ENCODE results near the gene WTAP. TPM values are rescaled to one million over a fixed set of nuclear protein-coding genes. Genes with fewer than 3 reads are reported as not detected.
"Not testable (repeated sequence)": the region's sequence is repeated elsewhere in the genome, so short reads cannot be mapped to it uniquely, and the experiment has no call there.

The WTAP gene
- total and polyA plus RNA-seq, 4 donors, result 67.7 to 94.7 (median 87.7) TPM

DNA sequence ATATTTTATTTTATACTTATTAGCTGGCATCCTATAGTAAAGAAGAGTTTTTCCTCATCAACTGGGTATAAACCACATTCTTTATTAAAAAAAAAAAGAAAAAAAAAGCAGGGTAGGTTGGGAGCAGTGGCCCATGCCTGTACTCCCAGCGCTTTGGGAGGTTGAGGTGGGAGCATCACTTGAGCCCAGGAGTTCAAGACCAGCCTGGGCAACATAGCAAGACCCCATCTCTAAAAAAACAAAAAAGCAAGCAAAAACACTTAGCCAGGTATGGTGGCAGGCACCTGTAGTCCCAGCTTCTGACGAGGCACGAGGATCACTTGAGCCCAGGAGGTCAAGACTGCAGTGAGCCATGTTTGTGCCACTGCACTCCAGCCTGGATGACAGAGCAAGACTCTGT is 5.3 kb upstream of the WTAP start:
- 95 to 97% methylated on average over 3 of the region's 3 CpGs for WGBS, 2 donors
- H3K4me3 ChIP-seq (ENCODE audit: low read length in 2 of 2); H3K27me3 ChIP-seq (ENCODE audit: control insufficient read depth in 1 of 2, insufficient read depth in 2 of 2, low read length in 1 of 2): not testable (repeated sequence)

GRCh38 chr6:159722655-159723054 is 4.7 kb upstream of the WTAP start:
- intact Hi-C loops (cut with DNase I), result no loop called here
- DNase-seq (no peak), ATAC-seq (ENCODE audit: low FRiP score) (no peak)
- Histone ChIP-seq H3K4me1 (ENCODE audit: control insufficient read depth in 1 of 2, insufficient read depth in 2 of 2, low read length in 2 of 2) (no peaks in the 10 kb centered on the region), H3K27me3 (ENCODE audit: control insufficient read depth in 1 of 2, insufficient read depth in 2 of 2, low read length in 1 of 2) (no peaks in the 10 kb centered on the region), H3K36me3 (ENCODE audit: control insufficient read depth in 1 of 2, insufficient read depth in 2 of 2, low read length in 1 of 2) (no peaks in the 10 kb centered on the region), H3K4me3 (ENCODE audit: low read length in 2 of 2) (no peak overlapping the region), H3K27ac (ENCODE audit: low read depth in 1 of 2, low read length in 2 of 2) (no peak overlapping the region), H3K9me3 (ENCODE audit: control insufficient read depth, low read length) (no peaks in the 10 kb centered on the region)

More for the DNA sequence above, 5.3 kb upstream of the WTAP start:
- intact Hi-C loops (cut with DNase I); H3K36me3 ChIP-seq (ENCODE audit: control insufficient read depth in 1 of 2, insufficient read depth in 2 of 2, low read length in 1 of 2); H3K27ac ChIP-seq (ENCODE audit: low read depth in 1 of 2, low read length in 2 of 2); DNase-seq; H3K9me3 ChIP-seq (ENCODE audit: control insufficient read depth, low read length); H3K4me1 ChIP-seq (ENCODE audit: control insufficient read depth in 1 of 2, insufficient read depth in 2 of 2, low read length in 2 of 2); ATAC-seq (ENCODE audit: low FRiP score): not testable (repeated sequence)

GRCh38 chr6:159723259-159723658 is 4.0 kb upstream of the WTAP start:
- Histone ChIP-seq H3K4me1 (ENCODE audit: control insufficient read depth in 1 of 2, insufficient read depth in 2 of 2, low read length in 2 of 2) (no peaks in the 10 kb centered on the region), H3K27ac (ENCODE audit: low read depth in 1 of 2, low read length in 2 of 2) (no peak overlapping the region), H3K27me3 (ENCODE audit: control insufficient read depth in 1 of 2, insufficient read depth in 2 of 2, low read length in 1 of 2) (no peaks in the 10 kb centered on the region), H3K9me3 (ENCODE audit: control insufficient read depth, low read length) (no peaks in the 10 kb centered on the region), H3K4me3 (ENCODE audit: low read length in 2 of 2) (no peak overlapping the region), H3K36me3 (ENCODE audit: control insufficient read depth in 1 of 2, insufficient read depth in 2 of 2, low read length in 1 of 2) (no peaks in the 10 kb centered on the region)
- intact Hi-C loops (cut with DNase I), result no loop called here
- 96 to 98% methylated on average over 2 of the region's 2 CpGs for WGBS, 2 donors
- DNase-seq (no peak), ATAC-seq (ENCODE audit: low FRiP score) (no peak)

DNA sequence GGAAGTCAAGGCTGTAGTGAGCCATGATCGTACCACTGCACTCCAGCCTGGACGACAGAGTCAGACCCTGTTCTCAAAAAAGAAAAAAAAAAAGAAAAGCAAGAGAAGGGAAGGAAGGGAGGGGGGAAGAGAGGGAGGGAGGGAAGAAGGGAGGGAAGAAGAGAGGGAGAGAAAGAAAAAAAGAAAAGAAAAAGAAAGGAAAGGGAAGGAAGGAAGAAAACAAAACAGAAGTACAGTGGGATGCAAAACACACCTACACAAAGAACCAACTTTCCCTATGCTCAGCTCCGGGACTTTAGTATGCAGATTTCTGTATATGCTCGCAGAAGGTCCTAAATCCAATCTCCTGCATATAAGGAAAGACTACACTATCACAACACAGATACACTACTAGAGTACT is 2.5 kb upstream of the WTAP start:
- DNase-seq, result no peak
- no peak overlapping the region for H3K27ac ChIP-seq (ENCODE audit: low read depth in 1 of 2, low read length in 2 of 2)
- H3K4me1 ChIP-seq (ENCODE audit: control insufficient read depth in 1 of 2, insufficient read depth in 2 of 2, low read length in 2 of 2), result peaks cover 0 to 2% of the 10 kb centered on the region in 2 donors
- intact Hi-C loops (cut with DNase I), result loop anchor here (5.0 kb wide), 2 partner anchors 32 to 38 kb away; partner anchors contain the start of genes ACAT2 (in 1 of the 2) and SOD2 (in 1 of the 2)
- H3K36me3 ChIP-seq (ENCODE audit: control insufficient read depth in 1 of 2, insufficient read depth in 2 of 2, low read length in 1 of 2), result no peaks in the 10 kb centered on the region
- H3K27me3 ChIP-seq (ENCODE audit: control insufficient read depth in 1 of 2, insufficient read depth in 2 of 2, low read length in 1 of 2), result no peaks in the 10 kb centered on the region
- ATAC-seq (ENCODE audit: low FRiP score), result no peak
- H3K4me3 ChIP-seq (ENCODE audit: low read length in 2 of 2), result no peak overlapping the region
- no peaks in the 10 kb centered on the region for H3K9me3 ChIP-seq (ENCODE audit: control insufficient read depth, low read length)
- 86 to 89% methylated on average over 4 of the region's 4 CpGs for WGBS, 2 donors

- H3K4me1 ChIP-seq (ENCODE audit: control insufficient read depth in 1 of 2, insufficient read depth in 2 of 2, low read length in 2 of 2); H3K27ac ChIP-seq (ENCODE audit: low read depth in 1 of 2, low read length in 2 of 2); DNase-seq; H3K27me3 ChIP-seq (ENCODE audit: control insufficient read depth in 1 of 2, insufficient read depth in 2 of 2, low read length in 1 of 2); H3K9me3 ChIP-seq (ENCODE audit: control insufficient read depth, low read length); ATAC-seq (ENCODE audit: low FRiP score); H3K4me3 ChIP-seq (ENCODE audit: low read length in 2 of 2); H3K36me3 ChIP-seq (ENCODE audit: control insufficient read depth in 1 of 2, insufficient read depth in 2 of 2, low read length in 1 of 2): not testable (repeated sequence)
- intact Hi-C loops (cut with DNase I), result loop anchor here (5.0 kb wide), 2 partner anchors 33 to 37 kb away; partner anchors contain the start of genes ACAT2 (in 1 of the 2) and SOD2 (in 1 of the 2)
- WGBS, 2 donors, result 95% methylated on average over 3 of the region's 3 CpGs
These were observed 2.1 kb upstream of the WTAP start for GRCh38 chr6:159725208-159725607.

DNA sequence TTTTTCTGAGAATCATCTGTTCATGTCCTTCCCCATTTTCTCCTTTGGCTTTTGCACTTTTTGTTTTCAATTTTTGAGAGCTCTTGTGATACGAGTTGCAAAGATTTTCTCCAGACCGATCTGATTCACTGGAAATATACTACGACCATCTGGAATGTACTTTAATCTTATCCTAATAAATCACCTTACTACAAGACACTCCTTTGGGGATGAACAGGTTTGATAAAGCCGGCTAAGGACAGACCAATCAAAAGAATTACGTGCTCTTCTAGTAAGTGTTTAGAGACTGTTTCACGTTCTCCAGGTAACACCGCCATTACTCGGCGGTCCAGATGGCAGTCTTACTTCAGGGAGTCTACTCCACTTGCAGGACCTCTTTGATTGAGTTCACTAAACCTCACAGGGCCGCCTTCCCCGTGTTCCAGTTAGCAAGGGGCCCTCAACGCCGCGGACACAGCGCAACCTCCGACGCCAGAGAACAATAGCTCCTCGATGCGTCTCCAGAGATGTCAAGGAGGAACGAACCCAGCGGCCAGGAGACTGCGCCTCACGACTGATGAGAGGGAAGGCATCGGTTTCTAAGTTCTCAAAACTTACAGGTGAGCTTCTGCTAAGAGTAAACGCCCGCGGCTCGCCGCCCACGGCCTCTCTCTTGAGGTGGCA is 920 bp upstream of the WTAP start:
- H3K27ac ChIP-seq (ENCODE audit: low read depth in 1 of 2, low read length in 2 of 2), result peak overlapping the region; percentile 24 to 91
- 1% methylated on average over 30 of the region's 30 CpGs for WGBS, 2 donors
- H3K4me3 ChIP-seq (ENCODE audit: low read length in 2 of 2), result peak overlapping the region; percentile 49 to 81
- intact Hi-C loops (cut with DNase I), result loop anchor here (2.0 to 5.0 kb wide), 3 partner anchors 34 to 36 kb away; partner anchors contain the start of genes SOD2 (in 2 of the 2) and ACAT2 (in 1 of the 2)
- DNase-seq, result no peak
- no peaks in the 10 kb centered on the region for H3K27me3 ChIP-seq (ENCODE audit: control insufficient read depth in 1 of 2, insufficient read depth in 2 of 2, low read length in 1 of 2)
- ATAC-seq (ENCODE audit: low FRiP score), result peak; percentile 50
- H3K9me3 ChIP-seq (ENCODE audit: control insufficient read depth, low read length), result no peaks in the 10 kb centered on the region
- no peaks in the 10 kb centered on the region for H3K36me3 ChIP-seq (ENCODE audit: control insufficient read depth in 1 of 2, insufficient read depth in 2 of 2, low read length in 1 of 2)
- peaks cover 0 to 2% of the 10 kb centered on the region in 2 donors for H3K4me1 ChIP-seq (ENCODE audit: control insufficient read depth in 1 of 2, insufficient read depth in 2 of 2, low read length in 2 of 2)

GRCh38 chr6:159727717-159728445 is 575 bp downstream of the WTAP start:
- no peaks in the 10 kb centered on the region for H3K27me3 ChIP-seq (ENCODE audit: control insufficient read depth in 1 of 2, insufficient read depth in 2 of 2, low read length in 1 of 2)
- H3K27ac ChIP-seq (ENCODE audit: low read depth in 1 of 2, low read length in 2 of 2), result peak overlapping the region; percentile 93 to 97
- ATAC-seq (ENCODE audit: low FRiP score) (peak; percentile 69), DNase-seq (peak in 1 of 2 donors; percentile 68)
- 1% methylated on average over 29 to 44 of the region's 44 CpGs for WGBS, 2 donors
- H3K9me3 ChIP-seq (ENCODE audit: control insufficient read depth, low read length), result no peaks in the 10 kb centered on the region
- intact Hi-C loops (cut with DNase I), result loop anchor here (1.0 to 5.0 kb wide), 4 partner anchors 34 to 61 kb away; partner anchors contain the start of genes SOD2 (in 2 of the 2), ACAT2 (in 1 of the 2) and TCP1 (in 1 of the 2)
- peak overlapping the region; percentile 64 to 81 for H3K4me3 ChIP-seq (ENCODE audit: low read length in 2 of 2)
- no peaks in the 10 kb centered on the region for H3K36me3 ChIP-seq (ENCODE audit: control insufficient read depth in 1 of 2, insufficient read depth in 2 of 2, low read length in 1 of 2)
- H3K4me1 ChIP-seq (ENCODE audit: control insufficient read depth in 1 of 2, insufficient read depth in 2 of 2, low read length in 2 of 2), result peaks cover 0 to 2% of the 10 kb centered on the region in 2 donors

- ATAC-seq (ENCODE audit: low FRiP score) (no peak), DNase-seq (no peak)
- 0 to 1% methylated on average over 9 of the region's 9 CpGs for WGBS, 2 donors
- intact Hi-C loops (cut with DNase I), result loop anchor here (5.0 kb wide), 2 partner anchors 34 to 36 kb away; partner anchors contain the start of genes ACAT2 (in 1 of the 2) and SOD2 (in 1 of the 2)
- Histone ChIP-seq H3K4me1 (ENCODE audit: control insufficient read depth in 1 of 2, insufficient read depth in 2 of 2, low read length in 2 of 2) (peaks cover 0 to 2% of the 10 kb centered on the region in 2 donors), H3K9me3 (ENCODE audit: control insufficient read depth, low read length) (no peaks in the 10 kb centered on the region), H3K36me3 (ENCODE audit: control insufficient read depth in 1 of 2, insufficient read depth in 2 of 2, low read length in 1 of 2) (no peaks in the 10 kb centered on the region), H3K27ac (ENCODE audit: low read depth in 1 of 2, low read length in 2 of 2) (peak overlapping the region in 1 of 2 donors; percentile 93), H3K4me3 (ENCODE audit: low read length in 2 of 2) (peak overlapping the region; percentile 64 to 81), H3K27me3 (ENCODE audit: control insufficient read depth in 1 of 2, insufficient read depth in 2 of 2, low read length in 1 of 2) (no peaks in the 10 kb centered on the region)
These were observed 1.2 kb downstream of the WTAP start for GRCh38 chr6:159728531-159728964.
